MM.1S (cell line): ENCODE data around the gene PPME1.

Experiments
- DNase-seq: peaks from one replicate; pipeline ENCODE4 v3.0.0-alpha.2; 2015
- H2AFZ ChIP-seq: fragments of 300-600 bp; sonication (generic); 2 replicates; pipeline ENCODE4 v1.6.0; 2016; ENCODE audit warnings: antibody characterized with exemption, low read length
- H3F3A ChIP-seq: fragments of 300-600 bp; sonication (generic); 2 replicates; pipeline ENCODE4 v1.6.1; 2016; ENCODE audit warnings: mild to moderate bottlenecking, antibody characterized with exemption, low read length, moderate library complexity, mixed read lengths; ENCODE audit not compliant: insufficient read depth
- H3K27ac ChIP-seq: fragments of 300-600 bp; sonication (generic); 2 replicates; pipeline ENCODE4 v1.5.1; 2016; ENCODE audit warnings: mild to moderate bottlenecking, low read length
- H3K27me3 ChIP-seq: fragments of 300-600 bp; sonication (generic); replicated peaks from 2 replicates; pipeline ENCODE4 v1.6.0; 2016; ENCODE audit warnings: low read length; ENCODE audit not compliant: insufficient read depth
- H3K36me3 ChIP-seq: fragments of 300-600 bp; sonication (generic); replicated peaks from 2 replicates; pipeline ENCODE4 v1.6.1; 2016; ENCODE audit warnings: mild to moderate bottlenecking, low read length, mixed read lengths; ENCODE audit not compliant: insufficient read depth
- H3K4me1 ChIP-seq: fragments of 300-600 bp; sonication (generic); 2 replicates; pipeline ENCODE4 v1.6.1; 2016; ENCODE audit warnings: low read length, mixed read lengths
- H3K4me2 ChIP-seq: fragments of 300-600 bp; sonication (generic); 2 replicates; pipeline ENCODE4 v1.6.0; 2016; ENCODE audit warnings: low read depth, low read length
- H3K4me3 ChIP-seq: fragments of 300-600 bp; sonication (generic); 2 replicates; pipeline ENCODE4 v1.5.1; 2016; ENCODE audit warnings: low read length, mixed read lengths
- H3K79me2 ChIP-seq: fragments of 300-600 bp; sonication (generic); 2 replicates; pipeline ENCODE4 v1.6.1; 2016; ENCODE audit warnings: mixed run types, low read length, mixed read lengths
- H3K9ac ChIP-seq: fragments of 300-600 bp; sonication (generic); 2 replicates; pipeline ENCODE4 v1.6.1; 2016; ENCODE audit warnings: low read length, mixed read lengths
- H3K9me2 ChIP-seq: fragments of 300-600 bp; sonication (generic); replicated peaks from 2 replicates; pipeline ENCODE4 v1.6.1; 2016; ENCODE audit warnings: mild to moderate bottlenecking, low read length, mixed read lengths; ENCODE audit not compliant: insufficient read depth
- H3K9me3 ChIP-seq: fragments of 300-600 bp; sonication (generic); replicated peaks from 2 replicates; pipeline ENCODE4 v1.6.1; 2016; ENCODE audit warnings: mild to moderate bottlenecking, low read length, mixed read lengths; ENCODE audit not compliant: insufficient read depth
- H4K20me1 ChIP-seq: fragments of 300-600 bp; sonication (generic); 2 replicates; pipeline ENCODE4 v1.6.1; 2016; ENCODE audit warnings: mild to moderate bottlenecking, low read length, moderate library complexity, mixed read lengths; ENCODE audit not compliant: insufficient read depth
- EZH2 ChIP-seq: fragments of 300-600 bp; sonication (generic); optimal IDR thresholded peaks from 2 replicates; pipeline ENCODE3; 2017; ENCODE audit warnings: low read depth, mild to moderate bottlenecking, antibody characterized with exemption, low read length, mixed read lengths
- EZH2phosphoT487 ChIP-seq: fragments of 300-600 bp; sonication (generic); IDR thresholded peaks from 2 replicates; pipeline ENCODE4 v1.6.1; 2018; ENCODE audit warnings: antibody characterized with exemption, low read length
- TF ChIP-seq, protein P1 (sequence below): fragments of 300-600 bp; sonication (generic); IDR thresholded peaks from 2 replicates; pipeline ENCODE4 v1.5.1; 2016; ENCODE audit warnings: antibody characterized with exemption, low read length, mixed read lengths

PPME1 gene

DNA sequence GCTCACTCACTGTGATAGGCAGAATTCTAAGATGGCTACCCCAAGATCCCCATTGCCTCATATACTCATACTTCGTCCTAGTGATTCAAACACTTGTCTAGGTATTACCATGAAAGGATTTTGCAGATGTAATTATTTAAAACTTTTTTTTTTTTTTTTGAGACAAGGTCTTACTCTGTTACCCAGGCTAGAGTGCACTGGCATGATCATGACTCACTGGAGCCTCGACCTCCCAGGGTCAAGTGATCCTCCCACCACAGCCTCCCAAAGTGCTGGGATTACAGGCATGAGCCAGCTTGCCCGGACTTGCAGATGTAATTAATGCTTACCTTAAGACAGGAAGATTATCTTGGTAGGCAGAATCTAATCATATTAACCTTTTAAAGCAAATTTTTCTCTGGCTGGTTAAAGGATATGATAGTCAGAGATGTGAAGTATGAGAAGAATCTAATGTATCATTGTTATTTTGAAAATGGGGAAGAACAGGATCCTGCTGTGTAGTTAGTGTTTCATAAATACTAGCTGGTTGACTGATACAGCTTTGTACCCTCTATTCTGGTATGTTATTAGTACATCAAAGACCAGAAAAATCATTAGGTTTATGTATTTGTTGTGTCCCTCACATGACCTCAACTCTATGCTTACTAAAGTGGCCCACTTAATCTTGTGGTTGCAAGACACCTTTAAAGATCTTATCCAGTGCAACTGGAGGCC lies 35.8 kb upstream of the PPME1 start:
- Histone ChIP-seq H3K27ac (no peak overlapping the region), H3F3A (no peaks in the 10 kb centered on the region), H3K9me3 (no peaks in the 10 kb centered on the region), H3K9me2 (no peaks in the 10 kb centered on the region), H3K4me1 (no peaks in the 10 kb centered on the region), H3K9ac (no peak overlapping the region), H3K36me3 (no peaks in the 10 kb centered on the region), H3K79me2 (no peaks in the 10 kb centered on the region), H3K4me3 (no peak overlapping the region), H2AFZ (no peak overlapping the region), H3K27me3 (no peaks in the 10 kb centered on the region), H3K4me2 (no peak overlapping the region), H4K20me1 (no peaks in the 10 kb centered on the region)
- DNase-seq, result no peak
- TF ChIP-seq, protein P1, sequence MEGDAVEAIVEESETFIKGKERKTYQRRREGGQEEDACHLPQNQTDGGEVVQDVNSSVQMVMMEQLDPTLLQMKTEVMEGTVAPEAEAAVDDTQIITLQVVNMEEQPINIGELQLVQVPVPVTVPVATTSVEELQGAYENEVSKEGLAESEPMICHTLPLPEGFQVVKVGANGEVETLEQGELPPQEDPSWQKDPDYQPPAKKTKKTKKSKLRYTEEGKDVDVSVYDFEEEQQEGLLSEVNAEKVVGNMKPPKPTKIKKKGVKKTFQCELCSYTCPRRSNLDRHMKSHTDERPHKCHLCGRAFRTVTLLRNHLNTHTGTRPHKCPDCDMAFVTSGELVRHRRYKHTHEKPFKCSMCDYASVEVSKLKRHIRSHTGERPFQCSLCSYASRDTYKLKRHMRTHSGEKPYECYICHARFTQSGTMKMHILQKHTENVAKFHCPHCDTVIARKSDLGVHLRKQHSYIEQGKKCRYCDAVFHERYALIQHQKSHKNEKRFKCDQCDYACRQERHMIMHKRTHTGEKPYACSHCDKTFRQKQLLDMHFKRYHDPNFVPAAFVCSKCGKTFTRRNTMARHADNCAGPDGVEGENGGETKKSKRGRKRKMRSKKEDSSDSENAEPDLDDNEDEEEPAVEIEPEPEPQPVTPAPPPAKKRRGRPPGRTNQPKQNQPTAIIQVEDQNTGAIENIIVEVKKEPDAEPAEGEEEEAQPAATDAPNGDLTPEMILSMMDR, result no peak
- TF ChIP-seq EZH2 (no peak), EZH2phosphoT487 (no peak)

DNA sequence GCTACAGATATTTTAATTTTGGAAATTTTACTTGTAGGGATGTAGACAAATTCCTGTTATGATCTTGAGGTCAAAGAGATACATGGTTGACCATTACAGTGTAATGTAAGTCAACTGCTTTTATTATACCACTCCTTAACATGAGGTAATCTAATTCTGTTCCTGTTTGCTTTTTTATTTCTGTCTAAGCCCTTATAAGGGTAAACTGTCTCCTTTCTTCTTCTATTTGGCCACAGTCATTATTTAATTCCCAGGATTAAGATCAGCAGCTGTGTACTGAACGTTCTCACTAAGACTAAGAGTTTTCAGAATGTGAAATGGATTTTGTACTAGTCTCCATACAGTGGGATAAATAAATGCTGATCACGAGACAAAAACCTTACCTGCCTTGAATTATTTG lies 33.1 kb upstream of the PPME1 start:
- Histone ChIP-seq H3K79me2 (no peaks in the 10 kb centered on the region), H3K9ac (no peak overlapping the region), H3K27me3 (no peaks in the 10 kb centered on the region), H3K27ac (no peak overlapping the region), H3K9me3 (no peaks in the 10 kb centered on the region), H2AFZ (no peak overlapping the region), H3K4me1 (no peaks in the 10 kb centered on the region), H3K4me2 (no peak overlapping the region), H3K4me3 (no peak overlapping the region), H3K36me3 (no peaks in the 10 kb centered on the region), H3K9me2 (no peaks in the 10 kb centered on the region), H4K20me1 (no peaks in the 10 kb centered on the region), H3F3A (no peaks in the 10 kb centered on the region)
- TF ChIP-seq, protein P1, result no peak
- TF ChIP-seq EZH2 (no peak), EZH2phosphoT487 (no peak)
- no peak for DNase-seq

DNA sequence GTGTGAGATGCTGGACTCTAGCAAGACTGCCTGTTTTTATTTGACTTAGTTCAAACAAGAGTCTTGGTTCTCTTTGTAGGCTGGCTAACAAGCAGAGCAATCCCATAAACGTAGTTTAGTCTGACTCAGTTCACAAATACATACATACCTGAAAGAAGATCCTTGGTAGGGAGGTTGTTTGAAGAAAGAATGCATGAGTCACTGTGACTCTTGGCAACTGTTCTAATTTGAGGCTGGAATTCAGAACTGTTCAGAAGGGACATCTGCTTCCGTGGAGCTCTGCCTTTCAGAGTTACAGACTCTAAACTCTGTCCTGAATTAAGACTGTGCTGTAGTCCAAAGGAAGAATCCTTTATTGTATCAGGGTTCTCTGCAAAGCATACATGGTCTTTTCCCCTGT lies 32.5 kb upstream of the PPME1 start:
- Histone ChIP-seq H3K9me3 (no peaks in the 10 kb centered on the region), H3K36me3 (no peaks in the 10 kb centered on the region), H3K9ac (no peak overlapping the region), H3K9me2 (no peaks in the 10 kb centered on the region), H3K79me2 (no peaks in the 10 kb centered on the region), H4K20me1 (no peaks in the 10 kb centered on the region), H2AFZ (no peak overlapping the region), H3F3A (no peaks in the 10 kb centered on the region), H3K4me3 (no peak overlapping the region), H3K27me3 (no peaks in the 10 kb centered on the region), H3K4me1 (no peaks in the 10 kb centered on the region), H3K4me2 (no peak overlapping the region), H3K27ac (no peak overlapping the region)
- TF ChIP-seq, protein P1, result no peak
- TF ChIP-seq EZH2 (no peak), EZH2phosphoT487 (no peak)
- DNase-seq, result no peak
